ENCODE results near the gene TRIM24. TPM values are rescaled to one million over a fixed set of nuclear protein-coding genes. Genes with fewer than 3 reads are reported as not detected.
"Not testable (repeated sequence)": the region's sequence is repeated elsewhere in the genome, so short reads cannot be mapped to it uniquely, and the experiment has no call there.

TRIM24 gene
- total RNA-seq, 1 donor from 2014 or later: 15.7 TPM

- not testable (repeated sequence) for H3K4me3 Mint-ChIP-seq; H3K4me1 Mint-ChIP-seq (ENCODE audit: low read depth)
- peaks cover 32% of the 10 kb centered on the region for H3K36me3 Mint-ChIP-seq (ENCODE audit: low read depth)
Observed at GRCh38 chr7:138489139-138489538, 29.1 kb downstream of the TRIM24 start.

GRCh38 chr7:138491612-138492386, 31.7 kb downstream of the TRIM24 start:
- H3K36me3 Mint-ChIP-seq (ENCODE audit: low read depth): peaks cover 37% of the 10 kb centered on the region
- intact Hi-C loops (cut with micrococcal nuclease): no loop called here
- peaks cover 22% of the 10 kb centered on the region for H3K9me3 Mint-ChIP-seq
- H3K4me3 Mint-ChIP-seq: no peak overlapping the region
- H3K27me3 Mint-ChIP-seq (ENCODE audit: insufficient read depth): no peaks in the 10 kb centered on the region
- no peak for DNase-seq (ENCODE audit: low spot score)
- peaks cover 10% of the 10 kb centered on the region for H3K4me1 Mint-ChIP-seq (ENCODE audit: low read depth)
- no peak overlapping the region for H3K27ac Mint-ChIP-seq

More at GRCh38 chr7:138489139-138489538, 29.1 kb downstream of the TRIM24 start:
- DNase-seq (ENCODE audit: low spot score); H3K27me3 Mint-ChIP-seq (ENCODE audit: insufficient read depth); H3K27ac Mint-ChIP-seq; intact Hi-C loops (cut with micrococcal nuclease): not testable (repeated sequence)
- peaks cover 30% of the 10 kb centered on the region for H3K9me3 Mint-ChIP-seq

- intact Hi-C loops (cut with micrococcal nuclease): no loop called here
- H3K27ac Mint-ChIP-seq: no peak overlapping the region
- DNase-seq (ENCODE audit: low spot score): no peak
- no peaks in the 10 kb centered on the region for H3K27me3 Mint-ChIP-seq (ENCODE audit: insufficient read depth)
- peaks cover 22% of the 10 kb centered on the region for H3K9me3 Mint-ChIP-seq
- H3K36me3 Mint-ChIP-seq (ENCODE audit: low read depth): peaks cover 40% of the 10 kb centered on the region
- no peak overlapping the region for H3K4me3 Mint-ChIP-seq
- H3K4me1 Mint-ChIP-seq (ENCODE audit: low read depth): peaks cover 10% of the 10 kb centered on the region
Observed at GRCh38 chr7:138492423-138492822, 32.4 kb downstream of the TRIM24 start.

GRCh38 chr7:138493535-138493934, 33.5 kb downstream of the TRIM24 start:
- intact Hi-C loops (cut with micrococcal nuclease): no loop called here
- no peak for DNase-seq (ENCODE audit: low spot score)
- Mint-ChIP-seq H3K36me3 (ENCODE audit: low read depth) (peaks cover 36% of the 10 kb centered on the region), H3K4me1 (ENCODE audit: low read depth) (peaks cover 2% of the 10 kb centered on the region), H3K4me3 (no peak overlapping the region), H3K27me3 (ENCODE audit: insufficient read depth) (no peaks in the 10 kb centered on the region), H3K27ac (no peak overlapping the region), H3K9me3 (peaks cover 22% of the 10 kb centered on the region)

- no peaks in the 10 kb centered on the region for H3K4me1 Mint-ChIP-seq (ENCODE audit: low read depth)
- H3K27ac Mint-ChIP-seq: no peak overlapping the region
- H3K4me3 Mint-ChIP-seq: no peak overlapping the region
- intact Hi-C loops (cut with micrococcal nuclease): no loop called here
- H3K9me3 Mint-ChIP-seq: peaks cover 16% of the 10 kb centered on the region
- no peak for DNase-seq (ENCODE audit: low spot score)
- no peaks in the 10 kb centered on the region for H3K27me3 Mint-ChIP-seq (ENCODE audit: insufficient read depth)
- H3K36me3 Mint-ChIP-seq (ENCODE audit: low read depth): peaks cover 37% of the 10 kb centered on the region
Observed at GRCh38 chr7:138495485-138495884, 35.4 kb downstream of the TRIM24 start.

- Mint-ChIP-seq H3K27me3 (ENCODE audit: insufficient read depth) (no peaks in the 10 kb centered on the region), H3K9me3 (peaks cover 7% of the 10 kb centered on the region), H3K4me3 (no peak overlapping the region), H3K27ac (no peak overlapping the region), H3K4me1 (ENCODE audit: low read depth) (no peaks in the 10 kb centered on the region), H3K36me3 (ENCODE audit: low read depth) (peaks cover 26% of the 10 kb centered on the region)
- no peak for DNase-seq (ENCODE audit: low spot score)
- intact Hi-C loops (cut with micrococcal nuclease): no loop called here
Observed at GRCh38 chr7:138499340-138499739, 39.3 kb downstream of the TRIM24 start.

- H3K4me3 Mint-ChIP-seq; H3K9me3 Mint-ChIP-seq; intact Hi-C loops (cut with micrococcal nuclease); H3K4me1 Mint-ChIP-seq (ENCODE audit: low read depth); H3K27me3 Mint-ChIP-seq (ENCODE audit: insufficient read depth); DNase-seq (ENCODE audit: low spot score); H3K27ac Mint-ChIP-seq: not testable (repeated sequence)
- H3K36me3 Mint-ChIP-seq (ENCODE audit: low read depth): peaks cover 25% of the 10 kb centered on the region
Observed at GRCh38 chr7:138500303-138500702, 40.2 kb downstream of the TRIM24 start.

GRCh38 chr7:138500892-138501291, 40.8 kb downstream of the TRIM24 start:
- intact Hi-C loops (cut with micrococcal nuclease): no loop called here
- H3K36me3 Mint-ChIP-seq (ENCODE audit: low read depth): peaks cover 27% of the 10 kb centered on the region
- no peak for DNase-seq (ENCODE audit: low spot score)
- H3K4me3 Mint-ChIP-seq: no peak overlapping the region
- peaks cover 7% of the 10 kb centered on the region for H3K9me3 Mint-ChIP-seq
- H3K27ac Mint-ChIP-seq: no peak overlapping the region
- no peaks in the 10 kb centered on the region for H3K27me3 Mint-ChIP-seq (ENCODE audit: insufficient read depth)
- no peaks in the 10 kb centered on the region for H3K4me1 Mint-ChIP-seq (ENCODE audit: low read depth)

- no peak overlapping the region for H3K4me3 Mint-ChIP-seq
- peaks cover 10% of the 10 kb centered on the region for H3K9me3 Mint-ChIP-seq
- no peak for DNase-seq (ENCODE audit: low spot score)
- intact Hi-C loops (cut with micrococcal nuclease): no loop called here
- H3K27me3 Mint-ChIP-seq (ENCODE audit: insufficient read depth): no peaks in the 10 kb centered on the region
- no peaks in the 10 kb centered on the region for H3K4me1 Mint-ChIP-seq (ENCODE audit: low read depth)
- peaks cover 31% of the 10 kb centered on the region for H3K36me3 Mint-ChIP-seq (ENCODE audit: low read depth)
- no peak overlapping the region for H3K27ac Mint-ChIP-seq
Observed at GRCh38 chr7:138502023-138502767, 42.1 kb downstream of the TRIM24 start.

GRCh38 chr7:138505361-138505873, 45.4 kb downstream of the TRIM24 start:
- peaks cover 31% of the 10 kb centered on the region for H3K36me3 Mint-ChIP-seq (ENCODE audit: low read depth)
- no peaks in the 10 kb centered on the region for H3K27me3 Mint-ChIP-seq (ENCODE audit: insufficient read depth)
- DNase-seq (ENCODE audit: low spot score): no peak
- H3K4me3 Mint-ChIP-seq: no peak overlapping the region
- intact Hi-C loops (cut with micrococcal nuclease): no loop called here
- H3K9me3 Mint-ChIP-seq: peaks cover 3% of the 10 kb centered on the region
- H3K27ac Mint-ChIP-seq: no peak overlapping the region
- H3K4me1 Mint-ChIP-seq (ENCODE audit: low read depth): peaks cover 8% of the 10 kb centered on the region

- DNase-seq (ENCODE audit: low spot score): no peak
- Mint-ChIP-seq H3K27me3 (ENCODE audit: insufficient read depth) (no peaks in the 10 kb centered on the region), H3K9me3 (peaks cover 7% of the 10 kb centered on the region), H3K4me3 (no peak overlapping the region), H3K27ac (no peak overlapping the region), H3K36me3 (ENCODE audit: low read depth) (peaks cover 34% of the 10 kb centered on the region), H3K4me1 (ENCODE audit: low read depth) (peaks cover 8% of the 10 kb centered on the region)
- intact Hi-C loops (cut with micrococcal nuclease): no loop called here
Observed at GRCh38 chr7:138506764-138507163, 46.7 kb downstream of the TRIM24 start.

- Mint-ChIP-seq H3K27ac (no peak overlapping the region), H3K4me1 (ENCODE audit: low read depth) (peaks cover 8% of the 10 kb centered on the region), H3K27me3 (ENCODE audit: insufficient read depth) (no peaks in the 10 kb centered on the region), H3K9me3 (peaks cover 8% of the 10 kb centered on the region), H3K4me3 (no peak overlapping the region), H3K36me3 (ENCODE audit: low read depth) (peaks cover 51% of the 10 kb centered on the region)
- intact Hi-C loops (cut with micrococcal nuclease): no loop called here
- DNase-seq (ENCODE audit: low spot score): no peak
Observed at GRCh38 chr7:138510003-138510402, 49.9 kb downstream of the TRIM24 start.

Measured in activated T-helper 1 cell treated with anti-CD3 and anti-CD28 coated beads, Interleukin-12 subunit alpha, Interleukin-12 subunit beta, Interleukin-2, Interleukin-4 antibody, amounts not matched to agents 30 ng/mL and 10 ng/mL and 1 ng/mL, durations not matched to agents 14 hours and 24 hours and 36 hours (primary cell).